Measurements from ENCODE around the gene FHIT.

FHIT gene

GRCh38 chr3:60363817-60364216, 887.4 kb downstream of the FHIT start:
- DNase-seq = no peak

DNA sequence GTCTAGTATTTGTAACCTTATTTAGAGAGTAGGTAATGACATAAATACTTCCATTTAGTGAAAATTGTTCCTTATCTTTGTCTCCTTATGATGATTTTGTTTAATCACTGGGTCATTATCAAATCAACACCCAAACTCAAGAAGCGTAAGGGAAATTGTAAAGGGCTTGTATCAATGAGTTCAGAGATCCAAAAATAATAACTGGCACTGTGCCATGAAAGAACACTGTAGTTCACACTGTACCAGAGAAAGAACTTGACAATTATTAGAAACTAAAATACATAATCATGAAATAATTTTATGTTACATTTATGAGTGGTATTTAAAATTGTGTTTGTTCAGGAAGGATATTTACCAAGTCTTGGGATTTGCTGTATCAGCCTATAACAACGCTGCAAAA, 895.4 kb downstream of the FHIT start:
- no peak for DNase-seq

- no peak for DNase-seq
These were observed 899.8 kb downstream of the FHIT start for GRCh38 chr3:60351481-60351880.

GRCh38 chr3:60344340-60344739, 906.9 kb downstream of the FHIT start:
- DNase-seq = no peak

GRCh38 chr3:60343831-60344230, 907.4 kb downstream of the FHIT start:
- DNase-seq = no peak

GRCh38 chr3:60339304-60339703, 911.9 kb downstream of the FHIT start:
- DNase-seq = no peak

DNA sequence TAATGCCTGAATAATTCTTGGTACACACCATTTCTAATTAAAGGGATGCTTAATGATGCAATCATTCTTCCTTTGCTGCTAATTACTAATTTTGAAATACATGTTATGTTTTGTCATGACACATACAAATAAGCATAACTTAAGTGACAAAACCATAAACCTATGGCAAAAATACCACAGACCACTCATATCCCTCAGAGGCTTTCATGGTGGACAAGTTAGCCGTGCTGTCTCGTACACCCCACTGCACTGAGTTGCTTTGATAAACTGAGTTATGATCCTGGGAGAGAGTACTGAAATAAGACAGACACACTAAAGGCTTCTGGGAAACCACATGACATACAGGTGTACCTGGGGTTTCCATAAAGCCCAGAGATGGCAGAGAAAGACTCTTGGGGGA, 913.8 kb downstream of the FHIT start:
- no peak for DNase-seq

- DNase-seq = no peak
These were observed 915.2 kb downstream of the FHIT start for GRCh38 chr3:60336061-60336460.

GRCh38 chr3:60333710-60334109, 917.5 kb downstream of the FHIT start:
- no peak for DNase-seq

DNA sequence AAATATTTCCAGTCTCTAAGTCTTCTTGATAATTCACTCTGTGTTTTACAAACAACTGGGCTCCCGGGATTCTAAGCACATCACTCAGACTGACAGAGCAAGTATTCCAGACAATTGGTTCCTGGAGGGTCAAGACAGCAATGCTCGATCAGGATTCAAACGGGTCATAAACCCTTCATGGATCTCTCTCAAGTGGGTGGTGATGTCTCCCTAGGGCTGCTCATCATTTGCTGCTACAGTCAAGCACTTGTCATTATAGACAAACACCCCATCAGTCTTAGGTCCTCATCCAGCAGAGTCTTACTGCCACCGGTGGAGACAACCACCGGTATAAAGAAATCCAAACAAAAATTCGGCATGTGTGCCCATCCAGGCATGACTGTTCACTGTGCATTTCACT, 921.1 kb downstream of the FHIT start:
- DNase-seq = no peak

GRCh38 chr3:60325610-60326170, 925.6 kb downstream of the FHIT start:
- no peak for DNase-seq

GRCh38 chr3:60323651-60324050, 927.6 kb downstream of the FHIT start:
- DNase-seq = no peak

DNA sequence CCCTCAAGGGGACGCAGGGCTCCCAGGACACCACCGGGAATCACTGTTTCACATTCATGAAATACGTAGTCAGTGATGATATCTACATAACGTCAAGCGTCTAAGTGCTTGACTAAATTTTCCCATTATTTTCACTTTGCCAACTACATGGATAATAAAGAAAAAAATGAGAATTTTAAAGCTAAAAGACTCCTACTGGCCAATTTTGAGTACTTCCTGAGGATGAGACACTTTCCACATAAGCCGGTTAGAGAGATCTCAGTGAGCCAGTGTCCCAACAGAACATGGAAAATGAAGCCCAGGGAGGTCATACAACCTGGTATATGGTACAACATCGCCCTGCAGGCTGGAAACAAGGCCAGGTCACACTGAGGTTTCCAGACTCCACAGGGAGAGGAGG, 928.1 kb downstream of the FHIT start:
- no peak for DNase-seq

DNA sequence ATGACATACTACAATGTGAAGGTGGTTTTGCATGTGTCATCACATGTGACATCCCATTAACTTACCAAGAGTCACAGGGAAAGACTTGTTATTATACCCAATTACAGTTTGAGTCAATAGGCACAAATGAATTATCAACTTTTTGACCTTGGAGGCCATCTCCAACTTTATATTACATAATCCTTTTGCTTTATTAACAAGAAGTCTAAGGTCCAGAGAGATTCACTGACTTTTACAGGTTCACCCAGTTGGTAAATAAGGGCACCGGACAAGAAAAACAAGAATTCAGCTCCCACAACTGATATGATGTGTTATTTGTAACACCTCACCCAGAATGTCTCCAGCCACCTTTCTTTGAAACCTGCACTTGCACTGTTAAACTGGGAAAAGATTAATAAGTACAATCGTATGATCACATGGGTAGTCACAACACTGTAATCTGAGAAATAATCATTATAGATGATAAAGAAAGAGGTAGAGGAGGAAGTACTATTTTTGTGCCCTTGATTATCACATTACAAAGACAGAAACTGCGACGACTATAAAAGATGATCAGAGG, 928.9 kb downstream of the FHIT start:
- DNase-seq = no peak

DNA sequence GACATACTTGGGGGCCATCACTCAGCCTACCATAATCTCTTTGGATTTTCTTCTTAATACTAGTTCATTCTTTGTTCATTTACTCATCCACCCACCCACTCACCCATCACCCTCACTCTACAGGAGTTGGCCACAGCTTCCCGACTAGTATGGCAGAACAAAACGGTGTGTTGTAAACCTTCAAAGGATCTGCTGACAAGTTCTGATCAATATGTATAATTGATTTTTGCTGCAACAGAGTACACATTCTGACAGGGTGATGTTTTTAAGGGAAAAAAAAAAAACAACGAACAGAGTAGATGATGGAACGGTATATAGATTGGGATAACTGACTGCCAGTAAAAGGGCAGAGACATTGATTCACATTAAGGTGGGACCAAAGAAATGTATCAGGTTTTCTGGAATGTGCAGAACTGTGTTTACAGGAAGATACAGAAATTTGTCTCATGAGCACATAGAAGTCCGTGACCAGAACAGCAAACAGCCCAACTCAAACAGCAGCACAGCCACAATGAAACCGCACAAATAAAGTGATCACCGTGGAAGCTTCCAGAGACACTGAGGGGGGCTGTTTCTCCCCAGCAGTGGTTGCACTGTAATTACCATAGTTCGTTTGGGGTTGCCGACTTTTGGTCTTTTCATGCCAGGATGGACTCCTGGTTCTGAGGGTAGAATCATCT, 931.9 kb downstream of the FHIT start:
- DNase-seq = no peak

- no peak for DNase-seq
These were observed 935.0 kb downstream of the FHIT start for GRCh38 chr3:60316121-60316797.

DNA sequence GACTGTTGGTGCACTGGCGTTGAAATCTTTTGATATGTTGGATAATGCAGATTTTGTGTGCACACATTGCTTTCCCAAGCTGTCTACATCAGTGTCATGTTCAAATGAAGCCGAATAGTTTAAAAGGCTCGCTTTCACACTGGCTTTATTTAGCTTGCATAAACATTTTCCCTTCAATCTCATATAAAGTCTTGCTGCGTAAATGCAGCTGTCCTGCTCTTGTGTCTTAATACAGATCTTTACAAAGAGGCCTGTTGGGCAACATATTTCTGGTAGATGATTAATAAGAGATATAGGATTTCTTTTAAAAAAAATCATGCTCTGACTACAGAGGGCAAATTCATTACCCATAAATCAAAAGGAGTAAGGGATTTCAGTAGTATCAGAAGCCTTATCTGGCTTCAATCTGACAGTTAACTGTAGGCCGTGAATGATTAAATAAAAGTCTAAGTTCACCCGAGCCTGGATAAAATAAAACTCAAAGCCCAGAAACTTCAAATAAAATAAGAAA, 937.2 kb downstream of the FHIT start:
- no peak for DNase-seq

GRCh38 chr3:60313231-60313798, 937.9 kb downstream of the FHIT start:
- DNase-seq = no peak

DNA sequence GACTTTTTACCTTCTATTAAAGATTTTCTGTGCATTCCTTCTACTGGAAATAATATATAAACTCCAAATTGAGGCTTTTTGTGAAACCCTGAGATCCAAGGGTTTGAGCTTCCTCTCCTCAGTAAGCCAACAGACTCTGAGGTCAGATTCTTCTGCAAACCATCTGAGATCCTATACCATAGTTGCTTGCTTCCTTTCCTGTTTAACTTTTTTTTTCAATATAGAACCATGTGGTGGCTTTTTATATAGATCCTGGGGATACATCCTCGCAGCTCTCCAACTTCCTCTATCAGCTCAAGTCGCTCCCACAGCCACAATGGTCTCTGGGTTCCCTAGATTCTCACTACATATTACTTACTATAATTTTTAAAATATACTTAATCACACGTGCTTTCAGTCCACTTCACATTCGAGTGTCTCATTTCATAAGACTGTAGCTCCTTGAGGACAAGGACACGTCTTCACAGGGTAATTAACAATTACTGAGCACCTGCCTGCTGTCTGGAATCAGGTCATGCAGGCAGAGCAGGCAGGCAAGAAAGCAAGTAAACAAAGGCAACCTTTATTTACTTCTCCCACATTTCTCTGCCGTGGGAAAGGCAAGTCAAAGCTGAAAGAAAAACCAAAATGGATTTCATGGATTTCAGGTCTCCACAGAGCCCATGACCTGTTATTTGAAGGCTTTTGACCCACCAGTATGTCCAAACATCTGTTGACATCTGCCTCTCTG, 941.5 kb downstream of the FHIT start:
- no peak for DNase-seq

GRCh38 chr3:60308808-60309207, 942.4 kb downstream of the FHIT start:
- no peak for DNase-seq

DNA sequence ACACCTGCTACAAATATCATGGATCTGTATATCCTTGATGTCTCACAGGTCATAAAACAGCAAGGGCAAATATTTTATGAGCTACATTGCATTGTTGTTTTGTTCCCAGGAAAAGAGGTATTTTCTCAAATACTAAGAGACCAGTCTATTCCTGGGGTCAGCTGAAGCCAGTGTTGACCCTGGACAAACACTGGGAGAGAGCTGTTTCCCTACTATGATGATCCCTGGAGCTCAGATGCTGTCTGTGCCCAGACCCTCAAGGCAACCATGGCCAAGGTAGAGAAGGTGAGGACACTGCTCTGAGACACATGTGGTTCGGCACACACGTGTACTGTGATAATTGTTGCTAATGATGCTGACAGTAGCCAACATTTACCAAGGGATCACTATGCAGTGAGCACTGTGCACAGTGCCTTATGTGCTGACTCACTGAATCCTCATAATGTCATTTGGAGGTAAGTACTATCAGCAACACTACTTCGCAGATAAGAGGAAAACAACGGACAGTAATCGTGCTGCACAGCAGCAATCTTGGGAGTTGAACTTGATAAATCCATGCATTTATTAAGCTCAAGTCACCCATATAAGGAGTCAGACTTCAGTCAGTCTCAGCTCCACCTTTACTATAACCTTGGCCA, 943.6 kb downstream of the FHIT start:
- no peak for DNase-seq

- DNase-seq = no peak
These were observed 947.1 kb downstream of the FHIT start for GRCh38 chr3:60304112-60304511.

Measured in EL (cell line).